ENCODE results near the gene SPTA1. TPM values are rescaled to one million over a fixed set of nuclear protein-coding genes. Genes with fewer than 3 reads are reported as not detected.

Gene SPTA1
- total and polyA plus RNA-seq, 2 of the 8 experiments (the other 6 are each of a cell fraction or from before 2014, with no cell fraction given) = not detected

GRCh38 chr1:158730453-158730852, 43.9 kb upstream of the SPTA1 start:
- Histone ChIP-seq H2BK5ac (ENCODE audit: low read depth, low read length) (no peak overlapping the region), H3K23me2 (ENCODE audit: low read depth, low read length) (no peaks in the 10 kb centered on the region), H3K27me3 (replicated peaks in 1 of 4; ENCODE audit: control insufficient read depth in 3 of 4, extremely low read depth in 1 of 4, insufficient read depth in 3 of 4, low read length in 3 of 4) (no peaks in the 10 kb centered on the region), H3K4me3 (ENCODE audit: extremely low read depth in 1 of 4, insufficient read depth in 2 of 4, low read depth in 3 of 4, low read length in 4 of 4) (no peak overlapping the region), H2AFZ (ENCODE audit: low read length) (peak overlapping the region; percentile 39; the same call in 1 of the 2 replicates), H2BK15ac (ENCODE audit: low read length) (no peak overlapping the region), H2BK120ac (replicated peaks; ENCODE audit: low read depth, low read length) (no peak overlapping the region), H4K91ac (replicated peaks; ENCODE audit: insufficient read length, low read length) (no peak overlapping the region), H3K79me2 (ENCODE audit: control insufficient read depth in 1 of 2, insufficient read depth in 2 of 2, low read length in 2 of 2) (no peaks in the 10 kb centered on the region), H3K9me3 (ENCODE audit: insufficient read depth in 2 of 2, low read depth in 1 of 2, low read length in 1 of 2) (no peaks in the 10 kb centered on the region), H2AK5ac (ENCODE audit: low read depth, low read length) (no peak overlapping the region), H3K36me3 (ENCODE audit: control insufficient read depth in 2 of 4, insufficient read depth in 4 of 4, low read length in 3 of 4) (no peaks in the 10 kb centered on the region), H3K56ac (replicated peaks; ENCODE audit: insufficient read length, low read depth, low read length) (no peak overlapping the region), H4K8ac (ENCODE audit: extremely low read depth, insufficient read depth, low read length) (no peak overlapping the region), H3K9ac (replicated peaks in 1 of 4; ENCODE audit: extremely low read depth in 1 of 4, low read depth in 3 of 4, low read length in 3 of 4) (no peak overlapping the region), H3K4ac (replicated peaks; ENCODE audit: insufficient read length, low read depth, low read length) (no peak overlapping the region), H3K4me1 (replicated peaks in 1 of 4; ENCODE audit: control insufficient read depth in 3 of 4, insufficient read depth in 4 of 4, low read length in 3 of 4) (no peaks in the 10 kb centered on the region), H2BK20ac (ENCODE audit: low read length) (no peak overlapping the region), H3K4me2 (ENCODE audit: insufficient read depth in 1 of 2, low read depth in 2 of 2, low read length in 2 of 2) (no peak overlapping the region), H4K20me1 (replicated peaks in 1 of 2; ENCODE audit: control insufficient read depth in 1 of 2, insufficient read depth in 2 of 2, low read length in 2 of 2) (no peaks in the 10 kb centered on the region), H3K27ac (ENCODE audit: low read depth, low read length) (no peak overlapping the region), H3K14ac (ENCODE audit: insufficient read length) (no peak overlapping the region), H3K23ac (ENCODE audit: insufficient read length) (no peak overlapping the region), H4K5ac (ENCODE audit: insufficient read length, low read depth, low read length) (no peak overlapping the region), H2BK12ac (ENCODE audit: low read depth, low read length) (no peak overlapping the region), H3K79me1 (ENCODE audit: low read depth, low read length) (no peaks in the 10 kb centered on the region), H3K18ac (ENCODE audit: extremely low read depth, low read length) (no peak overlapping the region)
- DNase-seq (ENCODE audit: low read depth in 1 of 2, low spot score in 2 of 2) (no peak), FAIRE-seq (no peak)
- ChIA-PET POLR2A (ENCODE audit: partially characterized antibody) (no interaction called here), CTCF (ENCODE audit: partially characterized antibody) (interaction anchor here (1.4 kb wide), 1 partner anchor 11 kb away, joined by 3 read pairs; no protein-coding TSS in a partner anchor)
- WGBS, 2 experiments (ENCODE audit: extremely low coverage in 1 of 2, insufficient coverage in 1 of 2, insufficient read length in 1 of 2, insufficient replicate concordance in 2 of 2, low coverage in 1 of 2, low lambda C conversion rate in 2 of 2, missing lambda C conversion rate in 1 of 2) = 91% methylated on average over 4 of the region's 4 CpGs; no CpG with 5 or more reads in 1 of the 2 experiments
- no peak for TF ChIP-seq GTF2F1 (IDR thresholded peaks at IDR 0.05; ENCODE audit: borderline replicate concordance, low read depth, low read length)
- no peak for TF ChIP-seq ZNF274 (IDR thresholded peaks at IDR 0.05; ENCODE audit: borderline replicate concordance, extremely low read depth, low read length)
- no peak for TF ChIP-seq ATF2 (IDR thresholded peaks at IDR 0.05; ENCODE audit: low read length)
- no peak for TF ChIP-seq CTBP2 (IDR thresholded peaks at IDR 0.05; ENCODE audit: borderline replicate concordance, insufficient read depth, insufficient read length, low read length)
- TF ChIP-seq SAP30 (IDR thresholded peaks at IDR 0.05; ENCODE audit: insufficient read depth, insufficient replicate concordance, low read length) = no peak
- no peak for TF ChIP-seq KDM4A (IDR thresholded peaks at IDR 0.05; ENCODE audit: low read depth, low read length, severe bottlenecking)
- no peak for TF ChIP-seq E2F6 (IDR thresholded peaks at IDR 0.05)
- TF ChIP-seq EZH2 (IDR thresholded peaks at IDR 0.05; ENCODE audit: low read depth, low read length, severe bottlenecking) = no peak
- TF ChIP-seq SIN3A (conservative IDR thresholded peaks at IDR 0.05 in 1 of 2, IDR thresholded peaks at IDR 0.05 in 1 of 2; ENCODE audit: low read depth in 1 of 2, low read length in 2 of 2) = no peak
- TF ChIP-seq FOSL1 (IDR thresholded peaks at IDR 0.05; ENCODE audit: insufficient read depth, low read depth, low read length) = no peak
- no peak for TF ChIP-seq CREB1 (IDR thresholded peaks at IDR 0.05)
